Activated naive CD4-positive, alpha-beta T cell treated with anti-CD3 and anti-CD28 coated beads, Interleukin-2, amount 50 U/mL, for 72 hours (primary cell): ENCODE data around the gene DENND1C. TPM values are rescaled to one million over a fixed set of nuclear protein-coding genes. Genes with fewer than 3 reads are reported as not detected.
"Not testable (repeated sequence)": the region's sequence is repeated elsewhere in the genome, so short reads cannot be mapped to it uniquely, and the experiment has no call there.

Source experiments
- ATAC-seq, 2 donors: fragments of 150-1000 bp; cut with Tn5 transposase; 2 replicates each; pipeline ENCODE4 v1.10.0; 2021; ENCODE audit warnings: mild to moderate bottlenecking in 2 of 2, moderate library complexity in 2 of 2
- DNase-seq, 2 donors: peaks; one replicate each; pipeline ENCODE4 v3.0.0; 2021 to 2022; ENCODE audit warnings: low spot score in 2 of 2
- H3K27ac Mint-ChIP-seq, 2 donors: one replicate each; pipeline ENCODE4 v1.8.0; 2022; ENCODE audit warnings: mild to moderate bottlenecking in 2 of 2, mixed read lengths in 2 of 2
- H3K36me3 Mint-ChIP-seq, 2 donors: one replicate each; pipeline ENCODE4 v1.8.0; 2022; ENCODE audit warnings: mixed read lengths in 2 of 2
- H3K9me3 Mint-ChIP-seq, 2 donors: one replicate each; pipeline ENCODE4 v1.8.0; 2022; ENCODE audit warnings: mixed read lengths in 2 of 2
- total RNA-seq, 2 donors: library from RNA; stranded (reverse); gene quantifications; one replicate each; pipeline ENCODE4 v1.2.3, GENCODE V29; 2022

The DENND1C gene
- total RNA-seq, 2 donors from 2014 or later = 70.8 to 84.4 TPM

GRCh38 chr19:6516018-6516658 lies 34.6 kb upstream of the DENND1C start:
- H3K36me3 Mint-ChIP-seq = no peaks in the 10 kb centered on the region
- peak; percentile 62 to 67 for ATAC-seq
- peak; percentile 73 to 83 for DNase-seq
- peak overlapping the region; percentile 77 to 94 for H3K27ac Mint-ChIP-seq
- H3K9me3 Mint-ChIP-seq = no peaks in the 10 kb centered on the region

GRCh38 chr19:6514926-6515544 lies 33.4 kb upstream of the DENND1C start:
- no peak for DNase-seq

DNA sequence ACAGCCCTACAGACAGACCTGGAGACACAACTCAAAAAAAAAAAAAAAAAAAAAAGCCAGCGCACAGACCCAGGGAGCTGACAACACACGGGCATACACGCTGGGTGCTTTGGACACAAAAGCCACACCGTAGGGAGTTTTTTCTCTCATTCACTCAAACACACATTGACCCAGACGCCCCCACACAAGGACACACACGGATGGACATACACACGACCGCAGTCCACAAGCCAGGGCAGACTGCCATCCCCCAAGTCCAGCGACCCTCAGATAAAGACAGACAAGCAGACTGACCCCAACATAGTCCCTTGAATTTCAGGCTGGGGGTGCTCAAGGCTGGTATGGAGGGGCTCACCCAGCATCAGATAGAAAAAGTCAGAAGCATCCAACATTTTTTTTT lies 32.5 kb upstream of the DENND1C start:
- ATAC-seq (no peak), DNase-seq (no peak)
- H3K27ac Mint-ChIP-seq = no peak overlapping the region
- H3K9me3 Mint-ChIP-seq = no peaks in the 10 kb centered on the region
- no peaks in the 10 kb centered on the region for H3K36me3 Mint-ChIP-seq

More at GRCh38 chr19:6514926-6515544, 33.4 kb upstream of the DENND1C start:
- no peaks in the 10 kb centered on the region for H3K9me3 Mint-ChIP-seq
- ATAC-seq = no peak
- no peaks in the 10 kb centered on the region for H3K36me3 Mint-ChIP-seq
- H3K27ac Mint-ChIP-seq = peak overlapping the region in 1 of 2 donors; percentile 44

DNA sequence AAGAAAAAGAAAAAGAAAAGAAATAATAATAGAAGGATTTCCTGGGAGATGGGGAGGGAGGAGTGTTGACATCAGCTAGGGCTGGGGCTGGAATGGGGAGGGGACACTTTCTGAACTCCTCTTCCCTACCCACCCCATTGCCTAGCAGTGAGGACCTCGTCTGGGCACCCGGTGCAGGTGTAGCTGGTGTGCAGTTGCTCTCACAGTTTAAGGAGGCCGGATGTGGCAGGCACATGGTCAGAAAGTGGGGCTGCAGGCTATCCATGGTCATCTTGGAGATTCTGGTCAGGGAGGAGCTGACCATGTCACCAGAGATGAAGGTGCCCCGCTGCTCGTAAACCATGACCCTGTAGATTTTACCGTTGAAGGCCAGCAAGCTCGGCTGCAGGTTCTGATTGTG lies 29.0 kb upstream of the DENND1C start:
- H3K9me3 Mint-ChIP-seq = no peaks in the 10 kb centered on the region
- ATAC-seq = no peak
- no peaks in the 10 kb centered on the region for H3K36me3 Mint-ChIP-seq

GRCh38 chr19:6509118-6509971 lies 27.8 kb upstream of the DENND1C start:
- ATAC-seq (no peak), DNase-seq (no peak)
- Mint-ChIP-seq H3K27ac (no peak overlapping the region), H3K9me3 (no peaks in the 10 kb centered on the region), H3K36me3 (no peaks in the 10 kb centered on the region)

More for the DNA sequence above, 29.0 kb upstream of the DENND1C start:
- no peak overlapping the region for H3K27ac Mint-ChIP-seq
- no peak for DNase-seq

- H3K36me3 Mint-ChIP-seq, H3K9me3 Mint-ChIP-seq, ATAC-seq, DNase-seq: not testable (repeated sequence)
- peak overlapping the region in 1 of 2 donors; percentile 29 for H3K27ac Mint-ChIP-seq
Measured at GRCh38 chr19:6508028-6508771, 26.6 kb upstream of the DENND1C start.

DNA sequence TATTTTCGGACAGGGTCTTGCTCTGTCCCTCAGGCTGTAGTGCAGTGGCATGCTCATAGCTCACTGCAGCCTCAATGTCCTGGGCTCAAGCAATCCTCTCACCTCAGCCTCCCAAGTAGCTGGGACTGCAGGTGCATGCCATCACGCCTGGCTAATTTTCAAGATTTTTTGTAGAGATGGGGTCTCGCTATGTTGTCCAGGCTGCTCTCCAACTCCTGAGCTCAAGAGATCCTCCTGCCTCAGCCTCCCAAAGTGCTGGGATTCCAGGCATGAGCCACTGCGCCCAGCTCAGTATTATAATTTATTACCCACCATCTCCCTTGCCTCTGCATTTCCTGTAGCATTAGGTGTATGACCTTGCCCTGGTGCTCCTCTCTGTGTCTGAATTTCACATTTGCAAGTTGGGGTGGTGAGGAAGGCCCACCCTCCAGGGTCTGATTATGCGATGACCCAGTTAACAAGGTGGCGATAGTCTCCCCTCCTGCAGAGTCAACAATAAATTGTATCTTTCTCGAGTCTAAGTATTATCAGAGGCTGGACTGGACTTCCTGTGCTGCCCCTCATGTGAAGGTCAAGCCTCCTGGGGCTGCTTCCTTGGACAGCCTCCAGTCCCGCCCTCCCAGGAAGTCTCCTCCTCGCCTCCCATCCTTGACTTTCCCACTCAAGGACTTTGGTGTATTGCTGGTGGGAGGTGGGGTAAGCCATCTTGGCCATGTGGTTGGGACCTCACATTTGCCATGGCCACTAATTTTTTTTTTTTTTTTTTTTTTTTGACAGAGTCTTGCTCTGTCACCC lies 22.0 kb upstream of the DENND1C start:
- H3K27ac Mint-ChIP-seq = no peak overlapping the region
- no peaks in the 10 kb centered on the region for H3K36me3 Mint-ChIP-seq
- ATAC-seq (no peak), DNase-seq (no peak)
- no peaks in the 10 kb centered on the region for H3K9me3 Mint-ChIP-seq

DNA sequence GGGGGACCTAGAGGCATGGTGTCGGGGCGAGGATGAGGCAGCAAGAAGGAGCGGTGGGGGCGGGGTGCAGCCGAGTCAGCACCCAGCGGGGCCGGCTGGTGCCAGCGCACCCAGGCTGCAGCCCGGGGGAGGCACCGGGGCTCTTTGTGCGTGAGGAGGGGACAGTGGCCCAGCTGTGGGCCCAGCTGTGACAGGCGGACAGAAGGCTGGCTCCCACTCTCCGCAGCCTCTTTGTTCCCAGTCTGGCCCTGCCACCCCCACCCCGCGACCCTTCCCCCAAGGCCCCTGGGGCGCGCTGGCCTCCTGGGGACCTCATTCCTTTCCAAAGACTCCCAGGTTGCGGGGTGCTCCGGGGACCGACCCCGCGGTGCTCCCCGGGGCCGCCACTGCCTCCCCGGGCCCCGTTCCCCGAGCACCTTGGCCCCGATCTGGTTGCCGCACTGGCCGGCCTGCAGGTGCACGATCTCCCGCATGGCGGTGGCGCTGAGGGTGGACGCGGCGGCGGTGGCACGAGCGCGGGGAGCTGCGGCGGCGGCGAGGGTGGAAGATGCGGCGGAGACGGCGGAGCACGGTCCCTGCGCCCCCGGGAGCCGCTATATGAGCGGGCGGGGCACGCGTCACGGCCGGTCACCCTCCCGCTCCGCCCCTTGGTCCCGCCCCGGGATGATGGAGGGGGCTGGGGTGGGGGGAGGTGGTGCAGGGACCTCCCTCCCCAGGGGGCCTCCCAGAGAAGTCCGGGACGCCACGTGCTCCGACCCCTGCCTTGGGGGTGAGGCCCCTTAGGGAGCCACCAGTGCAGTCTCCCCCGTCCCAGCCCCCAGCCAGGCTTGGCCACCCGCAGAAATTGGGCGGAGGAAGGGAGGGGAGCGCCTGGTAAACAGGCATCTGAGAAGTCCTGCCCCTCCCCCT lies 20.4 kb upstream of the DENND1C start, which contains the start of gene TUBB4A:
TSS of gene TUBB4A (minus strand) at position 570 of the 909 bp plus-strand sequence. CDS start at position 473, 97 bp downstream.
- Mint-ChIP-seq H3K9me3 (no peaks in the 10 kb centered on the region), H3K36me3 (no peaks in the 10 kb centered on the region), H3K27ac (no peak within 1 kb of the TSS)
- ATAC-seq (peak; percentile 58 to 78), DNase-seq (peak in 1 of 2 donors; percentile 59)

DNA sequence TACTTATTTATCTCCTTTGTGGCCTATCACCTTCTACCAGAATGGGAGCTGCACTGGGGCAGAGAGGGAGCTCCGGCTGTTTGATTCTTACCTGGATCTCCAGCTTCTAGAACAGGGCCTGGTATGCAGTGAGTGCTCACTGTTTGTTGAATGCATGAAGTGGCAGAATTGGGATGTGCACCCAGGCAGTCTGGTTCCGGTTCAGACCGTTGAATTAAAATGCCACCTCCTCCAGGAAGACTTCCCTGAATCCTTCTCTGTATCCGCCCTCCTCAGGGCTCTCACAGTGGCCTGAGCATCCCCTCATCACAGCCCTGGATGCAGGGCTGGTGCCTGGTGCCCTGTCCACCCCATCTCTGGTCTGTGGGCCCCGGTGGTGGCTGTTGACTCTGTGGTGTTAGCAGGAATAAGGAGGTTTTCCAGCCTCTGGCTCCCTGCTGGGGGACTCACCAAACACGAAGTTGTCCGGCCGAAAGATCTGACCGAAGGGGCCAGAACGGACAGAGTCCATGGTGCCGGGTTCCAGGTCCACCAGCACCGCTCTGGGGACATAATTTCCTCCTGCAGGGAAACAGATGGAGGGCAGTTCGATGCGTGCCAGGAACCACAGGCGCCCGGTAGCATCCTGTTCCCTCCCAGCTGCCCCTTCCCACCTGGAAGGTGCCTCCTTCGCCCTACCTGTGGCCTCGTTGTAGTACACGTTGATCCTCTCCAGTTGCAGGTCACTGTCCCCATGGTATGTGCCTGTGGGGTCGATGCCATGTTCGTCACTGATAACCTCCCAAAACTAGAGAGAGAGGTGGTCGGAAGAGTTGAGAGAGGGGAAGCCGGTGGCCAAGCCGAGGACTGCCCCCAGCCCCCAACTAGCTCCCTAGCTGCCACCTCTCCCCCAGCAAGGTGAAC lies 19.5 kb upstream of the DENND1C start:
- no peak for DNase-seq
- ATAC-seq = no peak
- H3K27ac Mint-ChIP-seq = no peak overlapping the region
- no peaks in the 10 kb centered on the region for H3K36me3 Mint-ChIP-seq
- H3K9me3 Mint-ChIP-seq = no peaks in the 10 kb centered on the region

GRCh38 chr19:6499052-6499790 lies 17.6 kb upstream of the DENND1C start:
- ATAC-seq (no peak), DNase-seq (no peak)
- Mint-ChIP-seq H3K9me3 (no peaks in the 10 kb centered on the region), H3K27ac (no peak overlapping the region), H3K36me3 (no peaks in the 10 kb centered on the region)

DNA sequence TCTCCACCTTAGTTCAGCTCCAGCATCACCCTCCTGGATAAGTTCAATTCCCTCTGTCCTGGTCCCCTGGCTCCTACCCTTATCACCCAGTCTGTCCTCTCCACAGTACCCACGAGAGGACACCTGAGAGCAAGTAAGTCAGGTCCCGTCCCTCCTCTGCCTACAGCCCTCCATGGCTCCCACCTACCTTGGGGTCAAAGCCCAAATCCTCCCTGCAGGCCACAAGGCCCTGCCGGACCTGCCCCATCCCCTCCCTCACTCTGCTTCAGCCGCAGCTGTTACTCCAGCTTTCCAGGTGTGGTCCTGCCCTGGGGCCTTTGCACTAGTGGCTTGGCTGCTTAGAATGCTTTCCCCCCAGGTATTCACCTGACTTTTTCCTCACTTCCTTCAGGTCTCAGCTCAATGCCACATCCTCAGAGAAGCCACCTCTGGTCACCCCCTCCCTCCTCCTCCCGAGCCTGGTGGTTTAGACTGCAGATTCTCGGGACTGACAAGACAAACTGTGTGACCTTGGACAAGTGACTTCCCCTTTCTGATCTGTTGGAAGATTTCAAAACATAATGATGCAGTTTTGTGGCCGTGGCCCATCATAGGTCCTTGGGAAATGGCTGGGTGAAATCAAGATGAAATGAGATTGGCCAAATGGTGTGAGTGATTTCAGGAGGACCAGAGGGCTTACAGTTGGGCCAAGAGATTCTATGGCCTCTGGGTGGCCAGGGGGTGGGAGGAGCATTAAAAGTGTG lies 16.9 kb upstream of the DENND1C start:
- ATAC-seq = no peak
- Mint-ChIP-seq H3K36me3 (no peaks in the 10 kb centered on the region), H3K9me3 (no peaks in the 10 kb centered on the region), H3K27ac (no peak overlapping the region)
- no peak for DNase-seq

DNA sequence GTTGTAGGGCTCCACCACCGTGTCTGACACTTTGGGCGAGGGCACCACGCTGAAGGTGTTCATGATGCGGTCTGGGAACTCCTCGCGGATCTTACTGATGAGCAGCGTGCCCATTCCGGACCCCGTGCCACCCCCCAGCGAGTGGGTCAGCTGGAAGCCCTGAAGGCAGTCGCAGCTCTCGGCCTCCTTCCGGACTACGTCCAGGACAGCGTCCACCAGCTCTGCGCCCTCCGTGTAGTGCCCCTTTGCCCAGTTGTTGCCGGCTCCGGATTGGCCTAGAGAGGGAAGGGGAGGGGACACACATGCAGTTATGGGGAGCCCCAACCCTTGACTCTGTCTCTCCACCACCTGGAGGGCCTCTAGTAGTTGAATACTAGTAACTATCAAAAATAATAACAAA lies 14.4 kb upstream of the DENND1C start:
- H3K9me3 Mint-ChIP-seq = peaks cover 5 to 9% of the 10 kb centered on the region in 2 donors
- H3K27ac Mint-ChIP-seq = no peak overlapping the region
- ATAC-seq (no peak), DNase-seq (no peak)
- H3K36me3 Mint-ChIP-seq = peaks cover 9 to 11% of the 10 kb centered on the region in 2 donors

GRCh38 chr19:6494438-6495036 lies 12.9 kb upstream of the DENND1C start:
- ATAC-seq = no peak
- DNase-seq = no peak
- peaks cover 9 to 11% of the 10 kb centered on the region in 2 donors for H3K36me3 Mint-ChIP-seq
- H3K27ac Mint-ChIP-seq = no peak overlapping the region
- H3K9me3 Mint-ChIP-seq = peaks cover 5 to 9% of the 10 kb centered on the region in 2 donors
